Measurements from ENCODE around the gene UNC5C. TPM values are rescaled to one million over a fixed set of nuclear protein-coding genes. Genes with fewer than 3 reads are reported as not detected.

The UNC5C gene
- total RNA-seq, 2 experiments from 2014 or later: not detected

GRCh38 chr4:95534032-95534431 lies 14.7 kb downstream of the UNC5C start:
- POLR2A ChIA-PET: no interaction called here
- ATAC-seq (ENCODE audit: poor library complexity) (no peak), DNase-seq (no peak)
- no peaks in the 10 kb centered on the region for H3K4me1 Mint-ChIP-seq (ENCODE audit: low read depth)
- H3K4me1 ChIP-seq (ENCODE audit: insufficient read depth, low read length): no peaks in the 10 kb centered on the region
- TF ChIP-seq, protein P1, sequence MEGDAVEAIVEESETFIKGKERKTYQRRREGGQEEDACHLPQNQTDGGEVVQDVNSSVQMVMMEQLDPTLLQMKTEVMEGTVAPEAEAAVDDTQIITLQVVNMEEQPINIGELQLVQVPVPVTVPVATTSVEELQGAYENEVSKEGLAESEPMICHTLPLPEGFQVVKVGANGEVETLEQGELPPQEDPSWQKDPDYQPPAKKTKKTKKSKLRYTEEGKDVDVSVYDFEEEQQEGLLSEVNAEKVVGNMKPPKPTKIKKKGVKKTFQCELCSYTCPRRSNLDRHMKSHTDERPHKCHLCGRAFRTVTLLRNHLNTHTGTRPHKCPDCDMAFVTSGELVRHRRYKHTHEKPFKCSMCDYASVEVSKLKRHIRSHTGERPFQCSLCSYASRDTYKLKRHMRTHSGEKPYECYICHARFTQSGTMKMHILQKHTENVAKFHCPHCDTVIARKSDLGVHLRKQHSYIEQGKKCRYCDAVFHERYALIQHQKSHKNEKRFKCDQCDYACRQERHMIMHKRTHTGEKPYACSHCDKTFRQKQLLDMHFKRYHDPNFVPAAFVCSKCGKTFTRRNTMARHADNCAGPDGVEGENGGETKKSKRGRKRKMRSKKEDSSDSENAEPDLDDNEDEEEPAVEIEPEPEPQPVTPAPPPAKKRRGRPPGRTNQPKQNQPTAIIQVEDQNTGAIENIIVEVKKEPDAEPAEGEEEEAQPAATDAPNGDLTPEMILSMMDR (IDR thresholded peaks at IDR 0.05): no peak
- no peaks in the 10 kb centered on the region for H3K36me3 Mint-ChIP-seq (ENCODE audit: low read depth)
- H3K36me3 ChIP-seq (ENCODE audit: insufficient read depth, low read length): no peaks in the 10 kb centered on the region
- H3K27ac ChIP-seq (ENCODE audit: low read depth in 1 of 2, low read length in 2 of 2): no peak overlapping the region
- CTCF ChIA-PET: no interaction called here
- intact Hi-C loops (cut with DNase I, micrococcal nuclease): no loop called here
- no peak overlapping the region for H3K4me3 ChIP-seq (ENCODE audit: low read length)
- H3K27me3 ChIP-seq (ENCODE audit: control insufficient read depth in 1 of 2, insufficient read depth in 2 of 2, low read length in 2 of 2): peaks cover 0 to 2% of the 10 kb centered on the region in 2 experiments
- no peaks in the 10 kb centered on the region for H3K9me3 ChIP-seq (ENCODE audit: control insufficient read depth in 1 of 2, insufficient read depth in 1 of 2, low read length in 2 of 2)
- H3K27ac Mint-ChIP-seq: no peak overlapping the region
- no peak overlapping the region for H3K4me3 Mint-ChIP-seq
- H3K9me3 Mint-ChIP-seq: no peaks in the 10 kb centered on the region
- no peaks in the 10 kb centered on the region for H3K27me3 Mint-ChIP-seq

- ChIA-PET POLR2A (no interaction called here), CTCF (no interaction called here)
- Histone ChIP-seq H3K9me3 (ENCODE audit: control insufficient read depth in 1 of 2, insufficient read depth in 1 of 2, low read length in 2 of 2) (no peaks in the 10 kb centered on the region), H3K27me3 (ENCODE audit: control insufficient read depth in 1 of 2, insufficient read depth in 2 of 2, low read length in 2 of 2) (no peaks in the 10 kb centered on the region), H3K36me3 (ENCODE audit: insufficient read depth, low read length) (no peaks in the 10 kb centered on the region), H3K27ac (ENCODE audit: low read depth in 1 of 2, low read length in 2 of 2) (no peak overlapping the region), H3K4me3 (ENCODE audit: low read length) (no peak overlapping the region), H3K4me1 (ENCODE audit: insufficient read depth, low read length) (no peaks in the 10 kb centered on the region)
- intact Hi-C loops (cut with DNase I, micrococcal nuclease): no loop called here
- Mint-ChIP-seq H3K9me3 (no peaks in the 10 kb centered on the region), H3K4me3 (no peak overlapping the region), H3K27me3 (no peaks in the 10 kb centered on the region), H3K4me1 (ENCODE audit: low read depth) (no peaks in the 10 kb centered on the region), H3K27ac (no peak overlapping the region), H3K36me3 (ENCODE audit: low read depth) (no peaks in the 10 kb centered on the region)
- no peak for ATAC-seq (ENCODE audit: poor library complexity)
- DNase-seq: no peak
- TF ChIP-seq, protein P1 (IDR thresholded peaks at IDR 0.05): no peak
These were observed 15.5 kb downstream of the UNC5C start for GRCh38 chr4:95533254-95533653.

- no peaks in the 10 kb centered on the region for H3K36me3 ChIP-seq (ENCODE audit: insufficient read depth, low read length)
- DNase-seq (no peak), ATAC-seq (ENCODE audit: poor library complexity) (no peak)
- no peak overlapping the region for H3K4me3 Mint-ChIP-seq
- no peaks in the 10 kb centered on the region for H3K9me3 ChIP-seq (ENCODE audit: control insufficient read depth in 1 of 2, insufficient read depth in 1 of 2, low read length in 2 of 2)
- H3K4me1 ChIP-seq (ENCODE audit: insufficient read depth, low read length): no peaks in the 10 kb centered on the region
- H3K36me3 Mint-ChIP-seq (ENCODE audit: low read depth): no peaks in the 10 kb centered on the region
- no peaks in the 10 kb centered on the region for H3K27me3 Mint-ChIP-seq
- POLR2A ChIA-PET: no interaction called here
- no peaks in the 10 kb centered on the region for H3K9me3 Mint-ChIP-seq
- CTCF ChIA-PET: no interaction called here
- no peaks in the 10 kb centered on the region for H3K27me3 ChIP-seq (ENCODE audit: control insufficient read depth in 1 of 2, insufficient read depth in 2 of 2, low read length in 2 of 2)
- intact Hi-C loops (cut with DNase I, micrococcal nuclease): no loop called here
- no peaks in the 10 kb centered on the region for H3K4me1 Mint-ChIP-seq (ENCODE audit: low read depth)
- no peak overlapping the region for H3K4me3 ChIP-seq (ENCODE audit: low read length)
- TF ChIP-seq, protein P1 (IDR thresholded peaks at IDR 0.05): no peak
- H3K27ac ChIP-seq (ENCODE audit: low read depth in 1 of 2, low read length in 2 of 2): no peak overlapping the region
- no peak overlapping the region for H3K27ac Mint-ChIP-seq
These were observed 16.5 kb downstream of the UNC5C start for GRCh38 chr4:95532305-95532704.
